A549 (cell line): Measurements from ENCODE around the gene RNF213. TPM values are rescaled to one million over a fixed set of nuclear protein-coding genes. Genes with fewer than 3 reads are reported as not detected.

Experiments
- ATAC-seq, 2 experiments: fragments of 200-7000 bp in 1 of 2; fragments of >200 bp in 1 of 2; cut with Nextera tagmentation in 1 of 2; cut with Tn5 transposase in 1 of 2; 3 replicates each; pipeline versions ENCODE4 v1.8.0 to v1.9.1; 2018 to 2020; ENCODE audit warnings: mild to moderate bottlenecking in 1 of 2, moderate library complexity in 1 of 2
- CTCF ChIA-PET: fragments of 300-600 bp; sonication (Branson Sonifier 250); formaldehyde crosslinking; extraction: SDS; loops from one replicate; lab custom pipeline; 2021; ENCODE audit warnings: antibody characterized with exemption, inconsistent platforms; lab: Yijun Ruan, JAX
- POLR2A ChIA-PET: fragments of 350-600 bp; formaldehyde crosslinking; extraction: SDS; loops from one replicate; lab custom pipeline; 2021; ENCODE audit warnings: antibody characterized with exemption, inconsistent platforms; lab: Yijun Ruan, JAX
- DNase-seq, 2 experiments: peaks; one replicate each; pipeline versions ENCODE4 v3.0.0 to v3.0.0-alpha.2; 2011 to 2016; ENCODE audit warnings: low read depth in 1 of 2, low spot score in 1 of 2
- FAIRE-seq: peaks from 2 replicates; lab custom pipeline; 2011; peaks lifted over from hg19 to GRCh38; lab: Jason Lieb, UNC
- H3K27ac ChIP-seq, 2 experiments: fragments of >200 bp; sonication (Bioruptor Twin); formaldehyde crosslinking; 3 replicates each; pipeline ENCODE4 v1.5.1; 2016 to 2017
- H3K4me1 ChIP-seq: fragments of >200 bp; sonication (Bioruptor Twin); formaldehyde crosslinking; 3 replicates; pipeline ENCODE4 v1.6.1; 2016
- H3K4me2 ChIP-seq: fragments of >200 bp; sonication (Bioruptor Twin); formaldehyde crosslinking; 3 replicates; pipeline ENCODE4 v1.6.1; 2016
- H3K4me3 ChIP-seq: fragments of >200 bp; sonication (Bioruptor Twin); formaldehyde crosslinking; 3 replicates; pipeline ENCODE4 v1.5.1; 2016
- H3K9me3 ChIP-seq: fragments of >200 bp; sonication (Bioruptor Twin); formaldehyde crosslinking; 3 replicates; pipeline ENCODE4 v1.6.1; 2016
- CHD2 ChIP-seq: fragments of 150-350 bp; IDR thresholded peaks from 2 replicates; pipeline ENCODE4 v1.6.1; 2014; ENCODE audit warnings: low read length; ENCODE audit not compliant: partially characterized antibody
- CHD4 ChIP-seq: fragments of 200-600 bp; sonication (generic); IDR thresholded peaks from 2 replicates; pipeline ENCODE4 v1.6.1; 2016; ENCODE audit warnings: antibody characterized with exemption, mild to moderate bottlenecking, borderline replicate concordance
- ELK1 ChIP-seq: fragments of 150-350 bp; IDR thresholded peaks from 2 replicates; pipeline ENCODE4 v1.6.1; 2014; ENCODE audit warnings: low read depth, mild to moderate bottlenecking, low read length
- EP300 ChIP-seq, 2 experiments: fragments of >200 bp; sonication (Bioruptor Twin); formaldehyde crosslinking; IDR thresholded peaks; 2 replicates in 1 of 2; 3 replicates in 1 of 2; pipeline ENCODE4 v1.6.1; 2016 to 2017
- FOSB ChIP-seq: fragments of 250-450 bp; sonication (Bioruptor Pico); IDR thresholded peaks from 2 replicates; pipeline ENCODE4 v1.5.0; 2020; ENCODE audit warnings: mild to moderate bottlenecking, moderate library complexity
- GATA3 ChIP-seq: IDR thresholded peaks from 2 replicates; pipeline ENCODE4 v1.6.1; 2012; ENCODE audit warnings: borderline replicate concordance
- HES2 ChIP-seq: fragments of >200 bp; sonication (Bioruptor Twin); formaldehyde crosslinking; IDR thresholded peaks from 2 replicates; pipeline ENCODE4 v1.6.1; 2016
- HEYL ChIP-seq: fragments of 250-450 bp; sonication (Bioruptor Pico); IDR thresholded peaks from 2 replicates; pipeline ENCODE4 v1.8.0; 2021; ENCODE audit warnings: mild to moderate bottlenecking, moderate library complexity
- HOXA7 ChIP-seq: fragments of 250-450 bp; sonication (Bioruptor Pico); IDR thresholded peaks from 2 replicates; pipeline ENCODE4 v1.5.0; 2020; ENCODE audit warnings: mild to moderate bottlenecking, moderate library complexity
- HOXB5 ChIP-seq: fragments of 250-450 bp; sonication (Bioruptor Pico); IDR thresholded peaks from 2 replicates; pipeline ENCODE4 v1.5.0; 2020; ENCODE audit warnings: mild to moderate bottlenecking, moderate library complexity
- JUN ChIP-seq, 2 experiments: fragments of >200 bp; sonication (Bioruptor Twin); formaldehyde crosslinking; IDR thresholded peaks; 2 replicates in 1 of 2; 3 replicates in 1 of 2; pipeline ENCODE4 v1.6.1; 2016 to 2017
- KDM1A ChIP-seq: fragments of 200-600 bp; sonication (generic); IDR thresholded peaks from 2 replicates; pipeline ENCODE4 v1.6.1; 2016; ENCODE audit warnings: low read depth, mild to moderate bottlenecking
- MAFK ChIP-seq: fragments of 450-650 bp; IDR thresholded peaks from 2 replicates; pipeline ENCODE4 v1.6.1; 2014; ENCODE audit not compliant: partially characterized antibody
- NFE2L2 ChIP-seq: fragments of 150-350 bp; conservative IDR thresholded peaks from 2 replicates; pipeline ENCODE4 v1.6.1; 2014; ENCODE audit warnings: low read length
- POLR2A ChIP-seq: IDR thresholded peaks from 2 replicates; pipeline ENCODE4 v1.6.1; 2012; ENCODE audit warnings: mild to moderate bottlenecking, low read length
- SREBF2 ChIP-seq: fragments of 450-650 bp; IDR thresholded peaks from 2 replicates; pipeline ENCODE4 v1.6.1; 2014; ENCODE audit warnings: mild to moderate bottlenecking, moderate library complexity
- USF2 ChIP-seq: fragments of 450-650 bp; IDR thresholded peaks from 2 replicates; pipeline ENCODE4 v1.6.1; 2014; ENCODE audit warnings: antibody characterized with exemption
- ZFP36 ChIP-seq: fragments of 450-650 bp; IDR thresholded peaks from 2 replicates; pipeline ENCODE4 v1.6.1; 2014; ENCODE audit warnings: borderline replicate concordance; ENCODE audit not compliant: partially characterized antibody
- ZSCAN20 ChIP-seq: fragments of 250-450 bp; sonication (Bioruptor Pico); IDR thresholded peaks from 2 replicates; pipeline ENCODE4 v1.8.0; 2022; ENCODE audit warnings: mild to moderate bottlenecking, moderate library complexity
- WGBS: methylation state at CpG from one replicate; pipeline ENCODE4 v1.1.6; 2017; ENCODE audit errors: missing lambda C conversion rate; 5-methylcytosine and 5-hydroxymethylcytosine counted together
- polyA plus RNA-seq, 4 experiments: library from polyadenylated mRNA; depleted of rRNA in 3 of 4; stranded (reverse); fragments of >200 nt; fragmentation: RNase III in 1 of 4; extraction: RNeasy Plus Mini Kit Qiagen cat#74134 plus additional on column Dnase treatment in 1 of 4; gene quantifications; 2 replicates in 3 of 4; 3 replicates in 1 of 4; pipeline ENCODE4 v1.2.3, GENCODE V29; 2011 to 2017
- TF ChIP-seq, protein P1 (sequence below): fragments of 250-450 bp; sonication (Bioruptor Pico); IDR thresholded peaks from 2 replicates; pipeline ENCODE4 v1.5.0; 2021; ENCODE audit warnings: mild to moderate bottlenecking, moderate library complexity, borderline replicate concordance

Gene RNF213
- polyA plus RNA-seq, 2 of the 4 experiments (the other 2 are of a cell fraction), result 59.1 to 127 TPM

- no peak for TF ChIP-seq ZFP36
- no peak for TF ChIP-seq ZSCAN20 (CRISPR knock-in tag)
- TF ChIP-seq HOXA7 (CRISPR knock-in tag), result no peak
- TF ChIP-seq, protein P1, sequence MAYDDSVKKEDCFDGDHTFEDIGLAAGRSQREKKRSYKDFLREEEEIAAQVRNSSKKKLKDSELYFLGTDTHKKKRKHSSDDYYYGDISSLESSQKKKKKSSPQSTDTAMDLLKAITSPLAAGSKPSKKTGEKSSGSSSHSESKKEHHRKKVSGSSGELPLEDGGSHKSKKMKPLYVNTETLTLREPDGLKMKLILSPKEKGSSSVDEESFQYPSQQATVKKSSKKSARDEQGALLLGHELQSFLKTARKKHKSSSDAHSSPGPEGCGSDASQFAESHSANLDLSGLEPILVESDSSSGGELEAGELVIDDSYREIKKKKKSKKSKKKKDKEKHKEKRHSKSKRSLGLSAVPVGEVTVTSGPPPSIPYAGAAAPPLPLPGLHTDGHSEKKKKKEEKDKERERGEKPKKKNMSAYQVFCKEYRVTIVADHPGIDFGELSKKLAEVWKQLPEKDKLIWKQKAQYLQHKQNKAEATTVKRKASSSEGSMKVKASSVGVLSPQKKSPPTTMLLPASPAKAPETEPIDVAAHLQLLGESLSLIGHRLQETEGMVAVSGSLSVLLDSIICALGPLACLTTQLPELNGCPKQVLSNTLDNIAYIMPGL, result no peak
- TF ChIP-seq NFE2L2, result no peak
- TF ChIP-seq CHD4, result no peak
- no peak for TF ChIP-seq HES2
- TF ChIP-seq POLR2A, result no peak
- TF ChIP-seq KDM1A, result no peak
Measured at GRCh38 chr17:80212962-80213642, 47.5 kb upstream of the RNF213 start (continued).

DNA sequence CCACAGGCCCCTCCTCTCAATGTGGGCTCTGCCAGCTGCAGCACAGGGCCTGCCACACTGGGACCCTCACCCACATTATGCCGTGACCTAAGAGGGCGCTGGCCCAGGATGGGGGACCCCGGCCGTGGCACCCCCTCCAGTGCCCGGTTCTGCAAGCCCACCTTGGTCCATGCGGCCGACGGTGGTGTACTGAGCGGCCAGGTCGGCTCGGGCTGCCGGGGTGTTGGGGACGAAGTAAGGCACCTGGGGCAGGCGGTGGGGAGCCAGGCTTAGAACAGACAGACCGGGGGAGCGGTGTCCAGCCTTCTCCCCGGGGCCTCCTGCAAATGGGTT, 47.0 kb upstream of the RNF213 start:
- H3K9me3 ChIP-seq, result no peaks in the 10 kb centered on the region
- no peaks in the 10 kb centered on the region for H3K4me1 ChIP-seq
- FAIRE-seq, result no peak
- WGBS, result 95% methylated on average over 16 of the region's 17 CpGs
- no peak for TF ChIP-seq EP300 (IDR thresholded peaks at IDR 0.05)
- no peak for TF ChIP-seq CHD2
- no peak for TF ChIP-seq JUN (IDR thresholded peaks at IDR 0.05)
- no peak for TF ChIP-seq ELK1
- TF ChIP-seq HOXB5 (CRISPR knock-in tag), result no peak
- no peak for TF ChIP-seq USF2
- ATAC-seq, result no peak
- POLR2A ChIA-PET, result no interaction called here
- H3K4me3 ChIP-seq, result no peak overlapping the region
- H3K27ac ChIP-seq, result no peak overlapping the region
- no peak overlapping the region for H3K4me2 ChIP-seq
- CTCF ChIA-PET, result no interaction called here
- no peak for DNase-seq

DNA sequence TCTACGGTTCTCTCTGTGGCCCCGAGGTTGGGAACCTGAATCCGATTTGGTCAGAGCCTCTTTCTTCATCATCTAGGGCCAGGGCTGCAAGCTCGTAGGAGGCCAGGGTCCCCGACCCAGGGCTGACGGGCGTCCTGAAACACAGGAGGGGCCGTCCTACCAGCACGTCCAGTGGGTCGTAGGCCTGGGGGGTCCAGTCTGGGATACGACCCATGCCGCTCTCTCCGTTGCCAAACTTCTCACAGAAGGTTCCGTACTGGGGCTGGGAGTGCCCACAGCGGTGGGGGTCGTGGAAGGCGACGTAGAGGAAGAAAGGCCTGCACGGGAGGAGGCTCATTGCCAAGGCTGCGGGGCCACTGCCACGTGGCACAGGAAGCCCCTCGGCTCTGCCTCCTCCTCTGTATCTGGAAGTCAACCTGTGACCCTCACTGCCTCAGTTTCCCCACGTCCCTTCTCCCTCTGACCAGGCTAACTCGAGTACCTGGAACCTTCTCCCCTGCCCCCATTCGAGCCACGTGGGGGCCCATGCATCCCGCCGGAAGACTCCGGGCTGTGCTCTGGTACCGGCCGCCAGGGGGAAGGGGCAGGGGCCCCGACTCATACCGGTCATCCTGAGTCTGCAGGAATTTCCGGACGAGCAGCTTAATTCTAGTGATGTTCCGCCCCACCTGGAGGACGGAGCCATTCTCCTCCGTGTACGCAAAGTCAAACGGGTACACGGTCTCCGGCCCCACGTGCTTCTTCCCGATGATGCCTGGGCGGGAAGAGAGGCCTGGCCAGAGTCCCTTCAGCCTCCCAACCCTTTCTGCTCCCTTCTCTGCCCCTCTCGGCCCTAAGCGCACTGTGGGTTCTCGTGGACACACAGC, 46.4 kb upstream of the RNF213 start:
- POLR2A ChIA-PET, result no interaction called here
- DNase-seq, result no peak
- Histone ChIP-seq H3K9me3 (no peaks in the 10 kb centered on the region), H3K4me1 (peaks cover 4% of the 10 kb centered on the region; the same call in 1 of the 3 replicates), H3K27ac (no peak overlapping the region), H3K4me2 (no peak overlapping the region), H3K4me3 (no peak overlapping the region)
- ATAC-seq, result no peak
- TF ChIP-seq SREBF2 (no peak), GATA3 (no peak), HEYL (CRISPR knock-in tag) (no peak), FOSB (no peak), MAFK (no peak)
- WGBS, result 93% methylated on average over 48 of the region's 48 CpGs
- no peak for FAIRE-seq
- CTCF ChIA-PET, result interaction anchor here (0.9 to 1.6 kb wide), 2 partner anchors 10 to 25 kb away, joined by 3 to 4 read pairs; no protein-coding TSS in a partner anchor
